Measurements from ENCODE around the gene TMC7. TPM values are rescaled to one million over a fixed set of nuclear protein-coding genes. Genes with fewer than 3 reads are reported as not detected.

The TMC7 gene
- total RNA-seq, 1 donor from 2014 or later, result 0.75 TPM

- H3K36me3 ChIP-seq (ENCODE audit: control insufficient read depth, insufficient read depth, low read length), result no peaks in the 10 kb centered on the region
- H3K4me3 ChIP-seq (ENCODE audit: low read depth, low read length), result no peak overlapping the region
- DNase-seq (ENCODE audit: low read depth), result no peak
- H3K27me3 ChIP-seq (ENCODE audit: control insufficient read depth, insufficient read depth, low read length), result no peaks in the 10 kb centered on the region
- TF ChIP-seq CTCF (IDR thresholded peaks at IDR 0.05; ENCODE audit: insufficient read depth, low read length, poor library complexity, severe bottlenecking), result no peak
These were observed 91.8 kb downstream of the TMC7 start for GRCh38 chr16:19075511-19075910.

GRCh38 chr16:19077879-19078278, 94.1 kb downstream of the TMC7 start:
- DNase-seq (ENCODE audit: low read depth), result no peak
- no peak overlapping the region for H3K4me3 ChIP-seq (ENCODE audit: low read depth, low read length)
- no peaks in the 10 kb centered on the region for H3K27me3 ChIP-seq (ENCODE audit: control insufficient read depth, insufficient read depth, low read length)
- no peaks in the 10 kb centered on the region for H3K36me3 ChIP-seq (ENCODE audit: control insufficient read depth, insufficient read depth, low read length)
- no peak for TF ChIP-seq CTCF (IDR thresholded peaks at IDR 0.05; ENCODE audit: insufficient read depth, low read length, poor library complexity, severe bottlenecking)

GRCh38 chr16:19083670-19084069, 99.9 kb downstream of the TMC7 start:
- no peak overlapping the region for H3K4me3 ChIP-seq (ENCODE audit: low read depth, low read length)
- no peak for TF ChIP-seq CTCF (IDR thresholded peaks at IDR 0.05; ENCODE audit: insufficient read depth, low read length, poor library complexity, severe bottlenecking)
- H3K27me3 ChIP-seq (ENCODE audit: control insufficient read depth, insufficient read depth, low read length), result no peaks in the 10 kb centered on the region
- H3K36me3 ChIP-seq (ENCODE audit: control insufficient read depth, insufficient read depth, low read length), result no peaks in the 10 kb centered on the region
- DNase-seq (ENCODE audit: low read depth), result no peak

- TF ChIP-seq CTCF (IDR thresholded peaks at IDR 0.05; ENCODE audit: insufficient read depth, low read length, poor library complexity, severe bottlenecking), result no peak
- no peak for DNase-seq (ENCODE audit: low read depth)
- Histone ChIP-seq H3K27me3 (ENCODE audit: control insufficient read depth, insufficient read depth, low read length) (no peaks in the 10 kb centered on the region), H3K36me3 (ENCODE audit: control insufficient read depth, insufficient read depth, low read length) (no peaks in the 10 kb centered on the region), H3K4me3 (ENCODE audit: low read depth, low read length) (no peak overlapping the region)
These were observed 100.4 kb downstream of the TMC7 start for GRCh38 chr16:19084139-19084538.

- DNase-seq (ENCODE audit: low read depth), result no peak
- H3K27me3 ChIP-seq (ENCODE audit: control insufficient read depth, insufficient read depth, low read length), result no peaks in the 10 kb centered on the region
- TF ChIP-seq CTCF (IDR thresholded peaks at IDR 0.05; ENCODE audit: insufficient read depth, low read length, poor library complexity, severe bottlenecking), result no peak
- no peaks in the 10 kb centered on the region for H3K36me3 ChIP-seq (ENCODE audit: control insufficient read depth, insufficient read depth, low read length)
- H3K4me3 ChIP-seq (ENCODE audit: low read depth, low read length), result no peak overlapping the region
These were observed 101.1 kb downstream of the TMC7 start for GRCh38 chr16:19084879-19085278.

GRCh38 chr16:19085679-19086200, 102.0 kb downstream of the TMC7 start:
- Histone ChIP-seq H3K4me3 (ENCODE audit: low read depth, low read length) (no peak overlapping the region), H3K36me3 (ENCODE audit: control insufficient read depth, insufficient read depth, low read length) (no peaks in the 10 kb centered on the region), H3K27me3 (ENCODE audit: control insufficient read depth, insufficient read depth, low read length) (no peaks in the 10 kb centered on the region)
- TF ChIP-seq CTCF (IDR thresholded peaks at IDR 0.05; ENCODE audit: insufficient read depth, low read length, poor library complexity, severe bottlenecking), result no peak
- no peak for DNase-seq (ENCODE audit: low read depth)
